COLO829 (cell line): ENCODE results near the gene TMEM121B.

Experiments used
- DNase-seq: peaks from one replicate; pipeline ENCODE4 v3.0.0; 2012; ENCODE audit warnings: low spot score

Gene TMEM121B

DNA sequence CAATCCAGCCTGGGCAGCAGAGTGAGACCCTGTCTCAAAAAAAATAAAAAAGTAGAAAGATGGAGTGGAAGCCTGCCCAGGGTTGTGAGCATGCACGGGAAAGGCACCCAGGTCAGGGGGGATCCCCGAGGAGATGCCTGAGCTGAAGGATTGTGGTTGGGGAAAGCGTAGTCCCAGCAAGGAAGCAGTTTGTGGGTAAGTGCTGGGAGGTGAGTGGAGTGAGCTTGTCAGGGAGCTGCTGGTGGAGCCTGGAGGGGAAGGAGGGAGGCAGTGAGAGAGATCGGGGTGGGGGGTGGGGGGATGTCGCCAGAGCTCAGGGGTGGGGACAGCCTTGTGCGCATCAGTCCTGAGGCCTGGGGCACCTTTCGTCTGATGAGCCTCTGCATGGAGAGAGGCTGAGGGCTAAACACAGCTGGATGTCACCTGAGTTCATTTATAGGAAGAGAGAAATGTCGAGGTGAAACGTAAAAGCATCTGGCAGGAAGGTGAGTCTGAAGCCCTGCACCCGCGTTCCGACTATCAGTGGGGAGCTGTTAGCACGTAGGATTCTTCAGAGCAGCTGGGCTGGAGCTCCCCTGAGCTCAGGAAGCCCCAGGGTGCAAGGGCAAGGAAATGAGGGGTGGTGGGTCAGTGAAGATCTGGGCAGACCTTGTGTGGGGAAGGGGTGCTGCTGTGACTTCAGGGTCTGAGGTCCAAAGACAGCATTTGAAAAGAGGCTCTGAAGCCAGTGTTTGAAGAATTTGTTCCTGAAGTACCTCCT lies 10.2 kb downstream of the TMEM121B start:
- no peak for DNase-seq

- no peak for DNase-seq
These were observed 11.2 kb downstream of the TMEM121B start for GRCh38 chr22:17109976-17110375.

DNA sequence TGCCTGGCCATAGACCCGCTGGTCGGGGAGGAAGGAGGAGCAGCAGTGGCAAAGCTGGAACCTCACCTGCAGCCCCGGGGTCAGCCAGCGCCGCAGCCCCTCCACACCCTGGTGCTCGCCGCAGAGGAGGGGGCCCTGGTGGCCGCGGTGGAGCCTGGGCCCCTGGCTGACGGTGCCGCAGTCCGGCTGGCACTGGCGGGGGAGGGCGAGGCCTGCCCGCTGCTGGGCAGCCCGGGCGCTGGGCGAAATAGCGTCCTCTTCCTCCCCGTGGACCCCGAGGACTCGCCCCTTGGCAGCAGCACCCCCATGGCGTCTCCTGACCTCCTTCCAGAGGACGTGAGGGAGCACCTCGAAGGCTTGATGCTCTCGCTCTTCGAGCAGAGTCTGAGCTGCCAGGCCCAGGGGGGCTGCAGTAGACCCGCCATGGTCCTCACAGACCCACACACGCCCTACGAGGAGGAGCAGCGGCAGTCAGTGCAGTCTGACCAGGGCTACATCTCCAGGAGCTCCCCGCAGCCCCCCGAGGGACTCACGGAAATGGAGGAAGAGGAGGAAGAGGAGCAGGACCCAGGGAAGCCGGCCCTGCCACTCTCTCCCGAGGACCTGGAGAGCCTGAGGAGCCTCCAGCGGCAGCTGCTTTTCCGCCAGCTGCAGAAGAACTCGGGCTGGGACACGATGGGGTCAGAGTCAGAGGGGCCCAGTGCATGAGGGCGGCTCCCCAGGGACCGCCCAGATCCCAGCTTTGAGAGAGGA lies 11.9 kb downstream of the TMEM121B start:
- no peak for DNase-seq

DNA sequence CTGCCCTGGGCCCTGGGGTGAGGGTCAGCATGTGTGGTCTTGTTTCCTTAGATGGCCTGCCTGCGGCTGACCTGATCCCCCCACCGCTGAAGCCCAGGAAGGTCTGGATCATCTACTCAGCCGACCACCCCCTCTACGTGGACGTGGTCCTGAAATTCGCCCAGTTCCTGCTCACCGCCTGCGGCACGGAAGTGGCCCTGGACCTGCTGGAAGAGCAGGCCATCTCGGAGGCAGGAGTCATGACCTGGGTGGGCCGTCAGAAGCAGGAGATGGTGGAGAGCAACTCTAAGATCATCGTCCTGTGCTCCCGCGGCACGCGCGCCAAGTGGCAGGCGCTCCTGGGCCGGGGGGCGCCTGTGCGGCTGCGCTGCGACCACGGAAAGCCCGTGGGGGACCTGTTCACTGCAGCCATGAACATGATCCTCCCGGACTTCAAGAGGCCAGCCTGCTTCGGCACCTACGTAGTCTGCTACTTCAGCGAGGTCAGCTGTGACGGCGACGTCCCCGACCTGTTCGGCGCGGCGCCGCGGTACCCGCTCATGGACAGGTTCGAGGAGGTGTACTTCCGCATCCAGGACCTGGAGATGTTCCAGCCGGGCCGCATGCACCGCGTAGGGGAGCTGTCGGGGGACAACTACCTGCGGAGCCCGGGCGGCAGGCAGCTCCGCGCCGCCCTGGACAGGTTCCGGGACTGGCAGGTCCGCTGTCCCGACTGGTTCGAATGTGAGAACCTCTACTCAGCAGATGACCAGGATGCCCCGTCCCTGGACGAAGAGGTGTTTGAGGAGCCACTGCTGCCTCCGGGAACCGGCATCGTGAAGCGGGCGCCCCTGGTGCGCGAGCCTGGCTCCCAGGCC lies 12.7 kb downstream of the TMEM121B start:
- no peak for DNase-seq

- DNase-seq: no peak
These were observed 13.7 kb downstream of the TMEM121B start for GRCh38 chr22:17107547-17107810.

- DNase-seq: no peak
These were observed 14.2 kb downstream of the TMEM121B start for GRCh38 chr22:17106785-17107546.

GRCh38 chr22:17106161-17106784 lies 14.9 kb downstream of the TMEM121B start:
- no peak for DNase-seq

- no peak for DNase-seq
These were observed 15.7 kb downstream of the TMEM121B start for GRCh38 chr22:17105143-17106129.

DNA sequence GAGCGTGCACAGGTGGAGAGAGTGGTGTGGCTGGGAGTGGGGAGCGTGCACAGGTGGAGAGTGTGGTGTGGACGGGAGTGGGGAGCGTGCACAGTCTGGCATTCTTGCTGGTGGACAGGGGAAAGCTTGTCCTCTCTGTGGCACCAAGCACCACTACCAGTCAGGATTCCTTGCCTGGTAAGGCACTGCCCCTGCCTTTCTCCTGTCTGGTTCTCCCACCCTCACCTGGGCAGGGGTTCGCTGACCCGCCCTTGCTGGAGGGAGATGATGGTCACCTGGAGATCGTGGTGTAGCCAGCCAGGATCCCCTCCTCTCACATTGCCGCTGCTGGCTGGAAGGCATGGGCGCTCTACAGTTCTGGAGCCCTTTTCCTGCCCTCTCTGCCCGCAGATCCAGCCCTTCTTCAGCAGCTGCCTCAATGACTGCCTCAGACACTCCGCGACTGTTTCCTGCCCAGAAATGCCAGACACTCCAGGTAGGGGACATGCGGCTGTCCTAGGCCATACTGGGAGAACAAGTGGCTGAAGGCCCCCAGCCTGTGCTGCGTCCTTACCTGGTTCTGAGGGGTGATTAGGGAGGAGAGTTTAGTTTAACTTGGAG lies 16.7 kb downstream of the TMEM121B start:
- DNase-seq: no peak

GRCh38 chr22:17103351-17103750 lies 17.8 kb downstream of the TMEM121B start:
- DNase-seq: no peak

GRCh38 chr22:17102297-17102667 lies 18.9 kb downstream of the TMEM121B start:
- DNase-seq: no peak

DNA sequence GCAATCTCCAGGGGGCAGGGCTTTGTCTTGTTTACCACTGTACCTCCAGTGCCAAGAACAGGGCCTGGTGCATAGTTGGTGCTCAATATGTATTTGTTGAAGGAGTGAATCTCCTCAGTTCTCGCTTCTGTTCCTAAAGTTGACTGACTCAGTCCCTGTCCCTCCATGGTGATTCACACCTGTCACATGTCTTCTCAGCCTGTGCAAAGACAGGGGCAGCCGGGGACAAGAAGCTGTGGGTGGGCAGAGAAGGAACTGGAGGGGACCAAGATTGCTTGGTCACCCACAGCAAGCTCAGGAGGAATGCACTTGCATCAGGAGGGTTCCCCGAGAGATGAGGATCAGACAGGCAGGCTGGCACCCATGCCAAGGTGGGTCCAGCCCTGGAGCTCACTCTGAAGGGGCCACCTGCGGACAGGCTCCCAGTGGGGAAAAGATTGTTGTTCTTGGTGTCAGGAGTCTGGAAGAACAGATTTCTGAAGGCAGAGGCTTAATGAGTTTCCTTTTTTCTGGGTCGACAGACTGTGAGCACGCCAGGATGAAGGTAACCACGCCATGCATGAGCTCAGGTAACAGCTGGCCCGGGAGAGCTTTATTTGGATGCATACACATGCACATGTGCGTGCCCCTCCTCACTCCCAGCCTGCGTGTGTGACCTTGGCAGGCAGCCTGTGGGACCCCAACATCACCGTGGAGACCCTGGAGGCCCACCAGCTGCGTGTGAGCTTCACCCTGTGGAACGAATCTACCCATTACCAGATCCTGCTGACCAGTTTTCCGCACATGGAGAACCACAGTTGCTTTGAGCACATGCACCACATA lies 19.5 kb downstream of the TMEM121B start:
- no peak for DNase-seq

GRCh38 chr22:17100621-17101020 lies 20.5 kb downstream of the TMEM121B start:
- no peak for DNase-seq

DNA sequence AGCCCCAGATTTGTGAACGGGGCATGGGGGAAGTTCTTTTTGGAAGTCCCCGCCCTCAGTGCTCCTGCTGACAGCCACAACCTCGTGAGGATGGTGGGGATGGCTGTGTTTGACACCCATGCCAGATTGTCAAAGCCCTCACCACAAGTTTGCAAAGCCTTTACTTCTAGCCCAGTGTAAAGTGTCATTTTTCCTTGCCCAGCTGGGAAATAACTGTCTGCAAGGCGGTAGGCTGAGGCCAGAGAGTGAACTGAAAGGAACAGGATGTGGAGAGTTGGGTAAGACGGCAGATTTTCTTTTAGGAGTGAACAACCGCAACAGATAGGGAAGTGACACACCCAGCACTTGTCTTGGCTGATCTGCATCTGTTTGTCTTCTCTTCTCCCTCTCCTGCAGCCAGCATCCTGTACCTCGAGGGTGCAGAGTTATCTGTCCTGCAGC lies 22.8 kb downstream of the TMEM121B start:
- DNase-seq: no peak

- no peak for DNase-seq
These were observed 23.5 kb downstream of the TMEM121B start for GRCh38 chr22:17097701-17098100.

DNA sequence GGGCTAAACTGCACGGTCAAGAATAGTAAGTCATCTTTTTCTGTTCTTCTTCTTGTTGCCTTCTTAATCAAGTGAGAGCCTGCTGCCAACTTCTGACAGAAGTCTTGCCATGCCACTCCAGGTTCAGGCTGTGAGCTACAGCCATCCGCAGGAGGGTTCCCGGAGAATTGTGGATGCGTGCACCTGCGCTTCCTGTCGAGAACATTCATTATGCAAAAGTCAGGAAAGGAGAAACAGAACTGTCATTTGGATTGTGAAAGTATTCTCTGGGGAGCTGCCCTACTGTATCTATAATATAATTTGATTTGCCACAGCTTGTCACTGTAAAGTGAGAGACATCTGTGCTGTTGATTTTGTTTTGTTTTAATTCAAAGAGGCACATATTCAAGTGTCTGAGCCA lies 24.1 kb downstream of the TMEM121B start:
- no peak for DNase-seq

- DNase-seq: no peak
These were observed 25.1 kb downstream of the TMEM121B start for GRCh38 chr22:17096071-17096470.

DNA sequence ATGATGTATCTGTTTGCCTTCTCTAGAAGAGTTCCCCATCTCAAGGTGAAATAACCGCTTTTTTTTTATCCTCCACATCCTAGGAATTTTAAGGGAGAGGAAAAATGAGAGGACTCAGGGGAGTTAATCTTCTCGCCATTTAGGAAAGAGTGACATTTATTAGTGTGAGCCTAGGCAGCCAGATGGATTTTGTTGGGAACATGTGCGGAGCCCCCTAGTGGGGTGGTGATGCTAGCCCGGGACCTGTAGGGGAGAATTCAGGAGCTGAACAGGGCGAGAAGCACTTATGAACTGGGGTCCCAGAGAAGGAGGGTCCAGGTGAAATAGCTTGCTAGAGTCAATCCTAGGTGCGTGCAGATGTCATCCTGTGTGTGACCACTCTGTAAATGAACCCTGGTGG lies 25.6 kb downstream of the TMEM121B start:
- DNase-seq: no peak

DNA sequence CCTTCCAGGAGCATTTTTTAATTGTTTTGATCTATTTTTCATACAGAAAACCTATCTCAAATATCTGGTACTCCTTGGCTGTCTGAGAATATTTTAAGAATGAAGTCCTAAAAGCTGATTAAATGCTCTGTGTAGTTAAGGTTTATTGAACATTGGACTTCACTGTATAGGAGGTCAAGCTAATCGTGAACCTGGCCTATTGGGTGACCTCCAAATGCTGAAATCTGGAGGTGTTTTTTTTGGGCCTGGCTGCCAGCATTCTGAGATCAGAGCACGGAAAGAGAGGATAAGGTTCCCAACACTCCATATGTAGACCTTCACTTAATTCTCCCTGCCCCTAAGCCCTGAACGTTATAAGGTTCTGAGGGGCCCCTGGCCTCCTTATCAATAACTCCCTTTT lies 28.1 kb downstream of the TMEM121B start:
- DNase-seq: no peak
